22Rv1 (cell line): ENCODE measurements around the gene SPINK1.

Experiments
- H3K27ac ChIP-seq: fragments of 450-650 bp; 2 replicates; pipeline ENCODE4 v1.5.1; 2017
- CTCF ChIP-seq: fragments of 450-650 bp; IDR thresholded peaks from 2 replicates; pipeline ENCODE4 v1.5.1; 2017; ENCODE audit warnings: mild to moderate bottlenecking
- ZFX ChIP-seq: fragments of 450-650 bp; IDR thresholded peaks from 2 replicates; pipeline ENCODE4 v1.6.1; 2017; ENCODE audit warnings: antibody characterized with exemption, borderline replicate concordance

The SPINK1 gene

GRCh38 chr5:147779694-147780093, 51.8 kb downstream of the SPINK1 start:
- TF ChIP-seq ZFX (no peak), CTCF (no peak)
- H3K27ac ChIP-seq, result no peak overlapping the region

DNA sequence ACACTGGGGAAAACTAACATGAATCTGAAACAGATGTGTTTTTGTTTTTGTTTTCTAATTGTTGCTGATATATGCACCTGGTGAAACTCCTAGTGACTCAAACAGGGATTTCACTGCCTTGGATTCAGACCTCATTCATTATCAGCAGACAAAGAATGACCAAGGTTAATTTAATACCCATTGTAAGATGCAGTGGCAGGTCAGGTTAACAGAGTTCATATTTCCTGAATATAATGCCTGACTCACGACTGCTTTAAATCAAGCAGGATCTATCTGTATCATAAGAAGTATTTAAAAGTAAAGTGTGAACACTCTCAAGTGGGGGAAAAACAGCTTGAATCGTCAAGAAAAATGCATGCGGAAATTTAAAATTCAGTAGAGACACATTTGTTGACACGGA, 54.5 kb downstream of the SPINK1 start:
- H3K27ac ChIP-seq, result no peak overlapping the region
- TF ChIP-seq ZFX (no peak), CTCF (no peak)
